C4-2B (cell line): ENCODE data around the gene MVD.
A peak's percentile ranks its signal among the peaks of the same experiment; 100 is the strongest.

Source experiments
- H3K27ac ChIP-seq: fragments of 450-650 bp; 2 replicates; pipeline ENCODE4 v1.5.1; 2017
- CTCF ChIP-seq: fragments of 450-650 bp; conservative IDR thresholded peaks from 2 replicates; pipeline ENCODE4 v1.5.1; 2017; ENCODE audit warnings: mild to moderate bottlenecking
- ZFX ChIP-seq: fragments of 450-650 bp; IDR thresholded peaks from 2 replicates; pipeline ENCODE4 v1.6.1; 2017

Gene MVD

GRCh38 chr16:88684569-88685155 is 21.8 kb upstream of the MVD start:
- no peak for TF ChIP-seq ZFX
- no peak for TF ChIP-seq CTCF
- no peak overlapping the region for H3K27ac ChIP-seq

- H3K27ac ChIP-seq = no peak overlapping the region
Observed at GRCh38 chr16:88681709-88682451, 19.0 kb upstream of the MVD start.

GRCh38 chr16:88681084-88681680 is 18.3 kb upstream of the MVD start:
- TF ChIP-seq CTCF (peak; percentile 83), ZFX (no peak)
- no peak overlapping the region for H3K27ac ChIP-seq

More at GRCh38 chr16:88681709-88682451, 19.0 kb upstream of the MVD start:
- TF ChIP-seq CTCF (no peak), ZFX (no peak)

- no peak for TF ChIP-seq CTCF
- no peak for TF ChIP-seq ZFX
- no peak overlapping the region for H3K27ac ChIP-seq
Observed at GRCh38 chr16:88680554-88681083, 17.7 kb upstream of the MVD start.

- TF ChIP-seq ZFX (no peak), CTCF (no peak)
- H3K27ac ChIP-seq = no peak overlapping the region
Observed at GRCh38 chr16:88678224-88678979, 15.5 kb upstream of the MVD start.

- H3K27ac ChIP-seq = no peak overlapping the region
- TF ChIP-seq ZFX (no peak), CTCF (no peak)
Observed at GRCh38 chr16:88677721-88678120, 14.8 kb upstream of the MVD start.
